ENCODE measurements around the gene TNKS1BP1. TPM values are rescaled to one million over a fixed set of nuclear protein-coding genes. Genes with fewer than 3 reads are reported as not detected.

The TNKS1BP1 gene
- total RNA-seq, 1 donor from 2014 or later = 122 TPM

- no peak for DNase-seq (ENCODE audit: low spot score)
- H3K9me3 Mint-ChIP-seq (ENCODE audit: unreplicated experiment) = no peaks in the 10 kb centered on the region
- H3K36me3 Mint-ChIP-seq (ENCODE audit: low read depth, unreplicated experiment) = peaks cover 66% of the 10 kb centered on the region
- H3K27me3 Mint-ChIP-seq (ENCODE audit: unreplicated experiment) = peaks cover 16% of the 10 kb centered on the region
- H3K27ac Mint-ChIP-seq (ENCODE audit: unreplicated experiment) = peak overlapping the region; percentile 42
- H3K4me1 Mint-ChIP-seq (ENCODE audit: unreplicated experiment) = peaks cover 31% of the 10 kb centered on the region
- TF ChIP-seq CTCF (IDR thresholded peaks at IDR 0.05; ENCODE audit: unreplicated experiment) = no peak
- no peak overlapping the region for H3K4me3 Mint-ChIP-seq (ENCODE audit: unreplicated experiment)
Observed at GRCh38 chr11:57331720-57332119, 7.0 kb upstream of the TNKS1BP1 start.

GRCh38 chr11:57330029-57330428, 5.3 kb upstream of the TNKS1BP1 start:
- peak overlapping the region; percentile 40 for H3K4me3 Mint-ChIP-seq (ENCODE audit: unreplicated experiment)
- H3K9me3 Mint-ChIP-seq (ENCODE audit: unreplicated experiment) = no peaks in the 10 kb centered on the region
- H3K27ac Mint-ChIP-seq (ENCODE audit: unreplicated experiment) = no peak overlapping the region
- H3K27me3 Mint-ChIP-seq (ENCODE audit: unreplicated experiment) = peaks cover 19% of the 10 kb centered on the region
- H3K4me1 Mint-ChIP-seq (ENCODE audit: unreplicated experiment) = peaks cover 38% of the 10 kb centered on the region
- TF ChIP-seq CTCF (IDR thresholded peaks at IDR 0.05; ENCODE audit: unreplicated experiment) = no peak
- H3K36me3 Mint-ChIP-seq (ENCODE audit: low read depth, unreplicated experiment) = peaks cover 81% of the 10 kb centered on the region
- no peak for DNase-seq (ENCODE audit: low spot score)

GRCh38 chr11:57327721-57328120, 3.0 kb upstream of the TNKS1BP1 start:
- Mint-ChIP-seq H3K4me1 (ENCODE audit: unreplicated experiment) (peaks cover 37% of the 10 kb centered on the region), H3K36me3 (ENCODE audit: low read depth, unreplicated experiment) (peaks cover 70% of the 10 kb centered on the region), H3K27me3 (ENCODE audit: unreplicated experiment) (peaks cover 20% of the 10 kb centered on the region), H3K4me3 (ENCODE audit: unreplicated experiment) (peak overlapping the region; percentile 54), H3K27ac (ENCODE audit: unreplicated experiment) (peak overlapping the region; percentile 22), H3K9me3 (ENCODE audit: unreplicated experiment) (no peaks in the 10 kb centered on the region)
- TF ChIP-seq CTCF (IDR thresholded peaks at IDR 0.05; ENCODE audit: unreplicated experiment) = no peak
- no peak for DNase-seq (ENCODE audit: low spot score)

GRCh38 chr11:57325735-57326048, 940 bp upstream of the TNKS1BP1 start:
- peaks cover 57% of the 10 kb centered on the region for H3K4me1 Mint-ChIP-seq (ENCODE audit: unreplicated experiment)
- TF ChIP-seq CTCF (IDR thresholded peaks at IDR 0.05; ENCODE audit: unreplicated experiment) = no peak
- peak overlapping the region; percentile 96 for H3K4me3 Mint-ChIP-seq (ENCODE audit: unreplicated experiment)
- peak; percentile 52 for DNase-seq (ENCODE audit: low spot score)
- peaks cover 23% of the 10 kb centered on the region for H3K27me3 Mint-ChIP-seq (ENCODE audit: unreplicated experiment)
- H3K9me3 Mint-ChIP-seq (ENCODE audit: unreplicated experiment) = no peaks in the 10 kb centered on the region
- peaks cover 61% of the 10 kb centered on the region for H3K36me3 Mint-ChIP-seq (ENCODE audit: low read depth, unreplicated experiment)
- H3K27ac Mint-ChIP-seq (ENCODE audit: unreplicated experiment) = peak overlapping the region; percentile 100

- peaks cover 23% of the 10 kb centered on the region for H3K27me3 Mint-ChIP-seq (ENCODE audit: unreplicated experiment)
- H3K4me1 Mint-ChIP-seq (ENCODE audit: unreplicated experiment) = peaks cover 59% of the 10 kb centered on the region
- peaks cover 51% of the 10 kb centered on the region for H3K36me3 Mint-ChIP-seq (ENCODE audit: low read depth, unreplicated experiment)
- no peak for TF ChIP-seq CTCF (IDR thresholded peaks at IDR 0.05; ENCODE audit: unreplicated experiment)
- DNase-seq (ENCODE audit: low spot score) = peak; percentile 75
- no peaks in the 10 kb centered on the region for H3K9me3 Mint-ChIP-seq (ENCODE audit: unreplicated experiment)
- peak overlapping the region; percentile 95 for H3K4me3 Mint-ChIP-seq (ENCODE audit: unreplicated experiment)
- peak overlapping the region; percentile 90 for H3K27ac Mint-ChIP-seq (ENCODE audit: unreplicated experiment)
Observed at GRCh38 chr11:57324154-57324885, 432 bp downstream of the TNKS1BP1 start.

Measured in endothelial cell (in vitro differentiated cells).